Caco-2 (cell line): ENCODE data around the gene COPS7A. TPM values are rescaled to one million over a fixed set of nuclear protein-coding genes. Genes with fewer than 3 reads are reported as not detected.

Experiments used
- BruUV-seq: library from RNA; stranded (reverse); fragments of 400-500 nt; replicated peaks from 2 replicates; lab custom pipeline; 2021; lab: Mats Ljungman, UMichigan
- CTCF ChIA-PET: fragments of 300-600 bp; sonication (Branson Sonifier 250); formaldehyde crosslinking; loops from one replicate; lab custom pipeline; 2022; ENCODE audit warnings: antibody characterized with exemption; lab: Charles Lee
- POLR2A ChIA-PET: fragments of 300-600 bp; sonication (Branson Sonifier 250); formaldehyde crosslinking; loops from one replicate; lab custom pipeline; 2022; ENCODE audit warnings: antibody characterized with exemption; lab: Charles Lee
- DNase-seq, 2 experiments: peaks; one replicate each; pipeline versions ENCODE4 v3.0.0 to v3.0.0-alpha.2; 2020 to 2022
- H3K27me3 ChIP-seq: replicated peaks from 2 replicates; pipeline ENCODE4 v1.6.0; 2011; ENCODE audit warnings: low read length; ENCODE audit not compliant: control insufficient read depth, insufficient read depth
- H3K36me3 ChIP-seq: 2 replicates; pipeline ENCODE4 v1.5.1; 2011; ENCODE audit warnings: low read length; ENCODE audit not compliant: control insufficient read depth, insufficient read depth
- H3K4me1 ChIP-seq: fragments of 250-450 bp; sonication (Bioruptor Pico); 2 replicates; pipeline ENCODE4 v1.5.1; 2020; ENCODE audit warnings: mild to moderate bottlenecking
- H3K4me3 ChIP-seq: 2 replicates; pipeline ENCODE4 v1.5.1; 2011; ENCODE audit warnings: low read depth, mild to moderate bottlenecking, control low read depth, low read length
- H3K9me3 ChIP-seq: fragments of 250-450 bp; sonication (Bioruptor Pico); 2 replicates; pipeline ENCODE4 v1.5.1; 2020; ENCODE audit warnings: mild to moderate bottlenecking, moderate library complexity
- H3K27ac Mint-ChIP-seq: one replicate; pipeline ENCODE4 v1.8.0; 2022; ENCODE audit warnings: mixed read lengths; ENCODE audit not compliant: unreplicated experiment
- H3K27me3 Mint-ChIP-seq: one replicate; pipeline ENCODE4 v1.8.0; 2022; ENCODE audit warnings: mixed read lengths; ENCODE audit not compliant: insufficient read depth, unreplicated experiment
- H3K36me3 Mint-ChIP-seq: one replicate; pipeline ENCODE4 v1.8.0; 2022; ENCODE audit warnings: mild to moderate bottlenecking, mixed read lengths; ENCODE audit not compliant: insufficient read depth, unreplicated experiment
- H3K4me1 Mint-ChIP-seq: one replicate; pipeline ENCODE4 v1.8.0; 2022; ENCODE audit warnings: low read depth, mixed read lengths; ENCODE audit not compliant: unreplicated experiment
- H3K4me3 Mint-ChIP-seq: one replicate; pipeline ENCODE4 v1.8.0; 2022; ENCODE audit warnings: mild to moderate bottlenecking, moderate library complexity, mixed read lengths; ENCODE audit not compliant: unreplicated experiment
- H3K9me3 Mint-ChIP-seq: one replicate; pipeline ENCODE4 v1.8.0; 2022; ENCODE audit warnings: mixed read lengths; ENCODE audit not compliant: unreplicated experiment
- intact Hi-C: fragments of 100-400 bp; cut with micrococcal nuclease; formaldehyde crosslinking; loops from one replicate; pipeline ENCODE4 v1.10.0; 2022; ENCODE audit not compliant: unreplicated experiment
- total RNA-seq: library from RNA; stranded (reverse); gene quantifications from 2 replicates; pipeline ENCODE4 v1.2.3, GENCODE V29; 2022
- TF ChIP-seq, protein P1 (sequence below), 2 experiments: fragments of 200-600 bp in 1 of 2; IDR thresholded peaks; 1 replicate in 1 of 2; 2 replicates in 1 of 2; pipeline versions ENCODE4 v1.5.1 to v1.8.0; 2011 to 2022; ENCODE audit warnings: antibody characterized with exemption in 1 of 2, control low read depth in 1 of 2, inconsistent platforms in 1 of 2, low read depth in 1 of 2, low read length in 1 of 2, mild to moderate bottlenecking in 1 of 2, moderate library complexity in 1 of 2; ENCODE audit not compliant: insufficient read depth in 1 of 2, severe bottlenecking in 1 of 2, unreplicated experiment in 1 of 2

COPS7A gene
- total RNA-seq, 1 experiment from 2014 or later = 56.8 TPM

- Histone ChIP-seq H3K9me3 (no peaks in the 10 kb centered on the region), H3K36me3 (peaks cover 8% of the 10 kb centered on the region), H3K4me1 (peaks cover 16% of the 10 kb centered on the region), H3K27me3 (no peaks in the 10 kb centered on the region), H3K4me3 (peak overlapping the region; percentile 97)
- peak overlapping the region; percentile 94 for H3K27ac Mint-ChIP-seq
- peaks cover 11% of the 10 kb centered on the region for H3K4me1 Mint-ChIP-seq
- no peaks in the 10 kb centered on the region for H3K27me3 Mint-ChIP-seq
- no peak for DNase-seq
- TF ChIP-seq, protein P1, sequence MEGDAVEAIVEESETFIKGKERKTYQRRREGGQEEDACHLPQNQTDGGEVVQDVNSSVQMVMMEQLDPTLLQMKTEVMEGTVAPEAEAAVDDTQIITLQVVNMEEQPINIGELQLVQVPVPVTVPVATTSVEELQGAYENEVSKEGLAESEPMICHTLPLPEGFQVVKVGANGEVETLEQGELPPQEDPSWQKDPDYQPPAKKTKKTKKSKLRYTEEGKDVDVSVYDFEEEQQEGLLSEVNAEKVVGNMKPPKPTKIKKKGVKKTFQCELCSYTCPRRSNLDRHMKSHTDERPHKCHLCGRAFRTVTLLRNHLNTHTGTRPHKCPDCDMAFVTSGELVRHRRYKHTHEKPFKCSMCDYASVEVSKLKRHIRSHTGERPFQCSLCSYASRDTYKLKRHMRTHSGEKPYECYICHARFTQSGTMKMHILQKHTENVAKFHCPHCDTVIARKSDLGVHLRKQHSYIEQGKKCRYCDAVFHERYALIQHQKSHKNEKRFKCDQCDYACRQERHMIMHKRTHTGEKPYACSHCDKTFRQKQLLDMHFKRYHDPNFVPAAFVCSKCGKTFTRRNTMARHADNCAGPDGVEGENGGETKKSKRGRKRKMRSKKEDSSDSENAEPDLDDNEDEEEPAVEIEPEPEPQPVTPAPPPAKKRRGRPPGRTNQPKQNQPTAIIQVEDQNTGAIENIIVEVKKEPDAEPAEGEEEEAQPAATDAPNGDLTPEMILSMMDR (IDR thresholded peaks at IDR 0.05; ENCODE audit: insufficient read depth in 1 of 2, low read depth in 1 of 2, low read length in 1 of 2, severe bottlenecking in 1 of 2, unreplicated experiment in 1 of 2) = no peak
- BruUV-seq = no TSS peak
- peaks cover 67% of the 10 kb centered on the region for H3K36me3 Mint-ChIP-seq
- CTCF ChIA-PET = interaction anchor here (0.6 to 4.5 kb wide), 11 partner anchors 9 to 121 kb away, joined by 3 to 135 read pairs (median 18); partner anchors contain the start of genes CDCA3, COPS7A, PTMS and SPSB2
- H3K9me3 Mint-ChIP-seq = no peaks in the 10 kb centered on the region
- POLR2A ChIA-PET = interaction anchor here (0.8 to 3.1 kb wide), 9 partner anchors 9 to 218 kb away, joined by 4 to 60 read pairs (median 20); partner anchors contain the start of genes CDCA3, COPS7A, GAPDH and PTMS
- intact Hi-C loops = loop anchor here (2.0 kb wide), 1 partner anchor 83 kb away; no protein-coding TSS in a partner anchor
- peak overlapping the region; percentile 90 for H3K4me3 Mint-ChIP-seq
These were observed 27.9 kb downstream of the COPS7A start for GRCh38 chr12:6751767-6752166.

GRCh38 chr12:6752167-6752920 is 28.5 kb downstream of the COPS7A start:
- Histone ChIP-seq H3K4me3 (peak overlapping the region; percentile 97), H3K36me3 (peaks cover 8% of the 10 kb centered on the region), H3K4me1 (peaks cover 16% of the 10 kb centered on the region), H3K9me3 (no peaks in the 10 kb centered on the region), H3K27me3 (no peaks in the 10 kb centered on the region)
- TSS peak; percentile 23 for BruUV-seq
- no peaks in the 10 kb centered on the region for H3K27me3 Mint-ChIP-seq
- no peaks in the 10 kb centered on the region for H3K9me3 Mint-ChIP-seq
- TF ChIP-seq, protein P1 (IDR thresholded peaks at IDR 0.05; ENCODE audit: insufficient read depth in 1 of 2, low read depth in 1 of 2, low read length in 1 of 2, severe bottlenecking in 1 of 2, unreplicated experiment in 1 of 2) = peak; percentile 25 to 37
- H3K4me1 Mint-ChIP-seq = peaks cover 11% of the 10 kb centered on the region
- intact Hi-C loops = loop anchor here (2.0 kb wide), 1 partner anchor 82 kb away; no protein-coding TSS in a partner anchor
- DNase-seq = peak; percentile 54 to 71
- peak overlapping the region; percentile 90 for H3K4me3 Mint-ChIP-seq
- POLR2A ChIA-PET = interaction anchor here (0.5 to 3.1 kb wide), 15 partner anchors 9 to 1011 kb away, joined by 3 to 60 read pairs (median 9); partner anchors contain the start of genes C12orf57, CDCA3, COPS7A and GAPDH
- H3K27ac Mint-ChIP-seq = peak overlapping the region; percentile 94
- CTCF ChIA-PET = interaction anchor here (0.6 to 4.5 kb wide), 27 partner anchors 9 to 138 kb away, joined by 3 to 135 read pairs (median 6); partner anchors contain the start of genes CD4, CDCA3, COPS7A and GPR162
- H3K36me3 Mint-ChIP-seq = peaks cover 62% of the 10 kb centered on the region
